Measurements from ENCODE around the gene ACY1.

ACY1 gene

DNA sequence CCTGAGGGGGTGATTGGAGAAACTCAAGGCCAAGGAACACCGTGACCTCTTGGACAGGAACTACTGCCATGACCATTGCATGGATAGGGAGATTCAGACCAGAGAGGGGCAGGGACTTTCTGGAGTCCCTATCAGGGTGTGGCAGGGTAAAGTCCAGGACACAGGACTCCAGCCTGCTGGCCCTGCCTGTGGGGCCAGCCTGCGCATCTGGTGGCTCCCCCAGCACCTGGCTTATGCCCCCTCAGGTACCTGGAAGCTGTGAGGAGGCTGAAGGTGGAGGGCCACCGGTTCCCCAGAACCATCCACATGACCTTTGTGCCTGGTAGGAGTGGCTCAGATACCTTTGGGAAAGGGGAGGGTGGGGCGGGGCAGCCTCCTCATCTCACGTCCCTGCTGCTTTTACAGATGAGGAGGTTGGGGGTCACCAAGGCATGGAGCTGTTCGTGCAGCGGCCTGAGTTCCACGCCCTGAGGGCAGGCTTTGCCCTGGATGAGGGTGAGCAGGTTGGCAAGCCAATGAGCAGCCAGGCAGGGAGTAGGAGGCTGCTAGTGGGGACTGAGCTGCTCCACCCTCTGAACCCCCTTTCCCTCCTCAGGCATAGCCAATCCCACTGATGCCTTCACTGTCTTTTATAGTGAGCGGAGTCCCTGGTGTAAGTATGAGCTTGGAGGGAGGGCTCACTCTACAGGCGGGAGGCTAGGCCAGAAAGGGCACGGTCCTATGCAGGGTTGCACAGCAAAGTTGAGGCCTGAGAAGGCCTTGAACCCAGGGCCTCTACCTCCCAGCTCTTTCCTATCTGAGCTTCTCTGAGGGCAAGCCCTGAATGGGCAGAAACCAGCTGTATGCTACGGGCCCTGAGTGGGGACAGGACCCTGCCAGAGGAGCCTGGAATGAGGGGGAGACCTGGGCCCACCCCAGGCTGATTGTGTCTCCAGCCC lies 2.9 kb downstream of the ACY1 start:
- peak overlapping the region; percentile 99; the same call in 1 of the 2 replicates for H3K27ac ChIP-seq
- no peak for TF ChIP-seq CTCF (IDR thresholded peaks at IDR 0.05)
- no peak for TF ChIP-seq ZFX (IDR thresholded peaks at IDR 0.05; ENCODE audit: borderline replicate concordance)

DNA sequence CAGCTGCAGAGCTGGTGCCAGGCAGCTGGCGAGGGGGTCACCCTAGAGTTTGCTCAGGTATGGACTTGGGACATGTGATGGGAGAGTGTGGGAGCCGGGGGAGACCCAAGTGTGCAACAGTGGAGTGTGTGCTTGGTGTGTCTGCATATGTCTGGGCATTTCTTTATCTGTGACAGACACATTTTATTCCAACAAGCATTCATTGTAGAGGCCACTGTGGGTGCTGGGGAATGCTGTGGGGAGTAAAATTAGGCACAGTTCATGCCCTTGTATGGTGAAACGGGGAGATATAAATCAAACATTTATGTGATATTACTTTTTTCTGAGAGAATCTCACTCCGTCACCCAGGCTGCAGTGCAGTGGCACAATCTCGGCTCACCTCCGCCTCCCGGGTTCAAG lies 4.2 kb downstream of the ACY1 start:
- no peak for TF ChIP-seq ZFX (IDR thresholded peaks at IDR 0.05; ENCODE audit: borderline replicate concordance)
- TF ChIP-seq CTCF (IDR thresholded peaks at IDR 0.05): no peak
- peak overlapping the region; percentile 99; the same call in 1 of the 2 replicates for H3K27ac ChIP-seq

DNA sequence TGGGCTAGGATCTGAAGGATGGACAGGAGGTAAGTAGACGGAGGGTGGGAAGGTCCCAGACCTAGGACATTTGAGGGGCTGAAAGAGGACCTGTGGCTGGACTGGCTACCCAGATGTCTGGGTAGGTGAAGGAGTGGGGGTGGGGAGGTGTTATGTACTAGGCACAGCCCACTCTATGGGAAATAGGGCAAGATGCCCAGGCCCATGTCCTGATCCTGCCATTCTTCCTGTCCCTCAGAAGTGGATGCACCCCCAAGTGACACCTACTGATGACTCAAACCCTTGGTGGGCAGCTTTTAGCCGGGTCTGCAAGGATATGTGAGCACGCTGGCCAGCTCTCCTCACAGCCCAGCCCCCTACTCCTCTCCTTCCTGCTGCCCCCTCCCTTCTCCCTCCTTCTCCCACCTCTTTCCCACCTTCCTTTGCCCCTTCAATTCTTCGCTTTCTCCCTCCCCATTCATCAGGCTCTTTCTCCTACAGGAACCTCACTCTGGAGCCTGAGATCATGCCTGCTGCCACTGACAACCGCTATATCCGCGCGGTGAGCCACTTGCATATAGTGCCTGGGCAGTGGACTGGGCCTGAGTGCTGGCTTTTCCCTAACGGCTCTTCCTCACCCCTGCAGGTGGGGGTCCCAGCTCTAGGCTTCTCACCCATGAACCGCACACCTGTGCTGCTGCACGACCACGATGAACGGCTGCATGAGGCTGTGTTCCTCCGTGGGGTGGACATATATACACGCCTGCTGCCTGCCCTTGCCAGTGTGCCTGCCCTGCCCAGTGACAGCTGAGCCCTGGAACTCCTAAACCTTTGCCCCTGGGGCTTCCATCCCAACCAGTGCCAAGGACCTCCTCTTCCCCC lies 5.2 kb downstream of the ACY1 start:
- peak overlapping the region; percentile 85 for H3K27ac ChIP-seq
- TF ChIP-seq CTCF (IDR thresholded peaks at IDR 0.05): no peak
- no peak for TF ChIP-seq ZFX (IDR thresholded peaks at IDR 0.05; ENCODE audit: borderline replicate concordance)

DNA sequence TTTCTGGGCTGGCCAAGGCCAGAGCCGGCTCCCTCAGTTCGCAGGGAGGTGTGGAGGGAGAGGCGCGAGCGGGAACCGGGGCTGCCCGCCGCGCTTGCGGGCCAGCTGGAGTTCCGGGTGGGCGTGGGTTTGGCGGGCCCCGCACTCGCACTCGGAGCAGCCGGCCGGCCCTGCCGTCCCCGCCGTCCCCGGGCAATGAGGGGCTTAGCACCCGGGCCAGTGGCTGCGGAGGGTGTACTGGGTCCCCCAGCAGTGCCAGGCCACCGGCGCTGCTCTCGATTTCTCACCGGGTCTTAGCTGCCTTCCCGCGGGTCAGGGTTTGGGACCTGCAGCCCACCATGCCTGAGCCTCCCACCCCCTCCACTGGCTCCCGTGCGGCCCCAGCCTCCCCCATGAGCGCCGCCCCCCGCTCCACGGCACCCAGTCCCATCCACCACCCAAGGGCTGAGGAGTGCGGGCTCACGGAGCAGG lies 7.2 kb downstream of the ACY1 start:
- H3K27ac ChIP-seq: peak overlapping the region; percentile 85

DNA sequence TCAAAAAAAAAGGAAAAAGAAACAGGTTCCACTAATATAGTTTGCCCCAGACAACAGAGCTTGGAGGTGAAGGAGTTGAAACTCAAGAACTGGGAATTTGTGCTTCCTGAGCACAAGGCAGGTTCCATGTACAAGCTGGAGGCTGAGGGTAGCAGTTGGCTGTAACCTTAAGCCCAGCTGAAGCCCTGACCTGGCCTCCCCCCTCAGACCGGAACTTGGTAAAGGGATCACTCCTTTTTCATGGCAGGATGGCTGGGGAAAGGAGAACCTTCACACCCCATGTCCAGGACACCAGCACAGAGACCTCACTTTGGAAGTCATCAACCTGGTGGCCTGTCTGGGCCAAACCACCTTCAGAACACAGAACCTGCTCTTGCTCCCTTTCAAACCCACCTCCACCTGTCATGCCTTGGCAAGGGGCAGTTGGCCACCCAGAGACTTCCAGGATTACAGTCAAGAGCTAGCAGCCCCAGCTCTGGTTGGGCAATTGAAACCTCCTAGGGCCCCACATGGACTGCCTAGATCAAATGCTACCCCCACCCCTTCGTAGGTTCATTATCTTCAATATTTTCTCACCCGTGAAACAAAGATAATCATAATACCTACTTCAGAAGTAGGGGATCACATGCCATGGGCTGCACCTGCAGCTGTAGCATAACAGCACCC lies 8.8 kb downstream of the ACY1 start:
- TF ChIP-seq CTCF (IDR thresholded peaks at IDR 0.05) (no peak), ZFX (IDR thresholded peaks at IDR 0.05; ENCODE audit: borderline replicate concordance) (no peak)
- H3K27ac ChIP-seq: peak overlapping the region; percentile 85

GRCh38 chr3:51993657-51994056 lies 10.3 kb downstream of the ACY1 start:
- H3K27ac ChIP-seq: peak overlapping the region; percentile 85

GRCh38 chr3:51994530-51994929 lies 11.2 kb downstream of the ACY1 start:
- H3K27ac ChIP-seq: peak overlapping the region; percentile 85
- TF ChIP-seq CTCF (IDR thresholded peaks at IDR 0.05): no peak
- no peak for TF ChIP-seq ZFX (IDR thresholded peaks at IDR 0.05; ENCODE audit: borderline replicate concordance)

Data from 22Rv1 (cell line).